ENCODE data around the gene BORCS8.

GRCh38 chr19:19152668-19153384 lies 39.1 kb downstream of the BORCS8 start:
- TF ChIP-seq POLR2A (IDR thresholded peaks at IDR 0.05), result no peak
- no peak for TF ChIP-seq CTCF (IDR thresholded peaks at IDR 0.05)

All from thyroid gland (tissue), 4 donors.